Smooth muscle cell (in vitro differentiated cells): ENCODE measurements around the gene ATP10A. TPM values are rescaled to one million over a fixed set of nuclear protein-coding genes. Genes with fewer than 3 reads are reported as not detected.

Experiments used
- DNase-seq: peaks from one replicate; lab custom pipeline; 2025; ENCODE audit not compliant: unreplicated experiment; lab: John Stamatoyannopoulos, UW
- H2AFZ ChIP-seq: fragments of 200-600 bp; sonication (generic); 2 replicates; pipeline ENCODE4 v1.6.0; 2016; ENCODE audit warnings: antibody characterized with exemption, low read depth, mild to moderate bottlenecking
- H3F3A ChIP-seq: fragments of 200-600 bp; sonication (generic); 2 replicates; pipeline ENCODE4 v1.6.0; 2017; ENCODE audit warnings: antibody characterized with exemption, low read depth
- H3K27ac ChIP-seq: fragments of 200-600 bp; sonication (generic); 2 replicates; pipeline ENCODE4 v1.5.1; 2016; ENCODE audit warnings: low read depth, mild to moderate bottlenecking
- H3K27me3 ChIP-seq: fragments of 200-600 bp; sonication (generic); 2 replicates; pipeline ENCODE4 v1.6.1; 2016; ENCODE audit warnings: low read depth, mild to moderate bottlenecking
- H3K36me3 ChIP-seq: fragments of 200-600 bp; sonication (generic); 2 replicates; pipeline ENCODE4 v1.5.1; 2016; ENCODE audit warnings: low read depth
- H3K4me1 ChIP-seq: fragments of 200-600 bp; sonication (generic); 2 replicates; pipeline ENCODE4 v1.5.1; 2016; ENCODE audit warnings: low read depth
- H3K4me2 ChIP-seq: fragments of 200-600 bp; sonication (generic); 2 replicates; pipeline ENCODE4 v1.6.0; 2016; ENCODE audit warnings: mild to moderate bottlenecking
- H3K4me3 ChIP-seq: fragments of 200-600 bp; sonication (generic); 2 replicates; pipeline ENCODE4 v1.5.1; 2016; ENCODE audit warnings: mild to moderate bottlenecking
- H3K79me2 ChIP-seq: fragments of 200-600 bp; sonication (generic); 2 replicates; pipeline ENCODE4 v1.6.0; 2016; ENCODE audit warnings: low read depth, mild to moderate bottlenecking
- H3K9ac ChIP-seq: fragments of 200-600 bp; sonication (generic); 2 replicates; pipeline ENCODE4 v1.6.0; 2016; ENCODE audit warnings: low read depth
- H3K9me3 ChIP-seq: fragments of 200-600 bp; sonication (generic); replicated peaks from 2 replicates; pipeline ENCODE4 v1.5.1; 2016; ENCODE audit warnings: low read depth
- H4K20me1 ChIP-seq: fragments of 200-600 bp; sonication (generic); 2 replicates; pipeline ENCODE4 v1.6.0; 2016; ENCODE audit warnings: low read depth
- WGBS: methylation state at CpG from one replicate; pipeline ENCODE4 v1.1.7; 2016; ENCODE audit warnings: low lambda C conversion rate; 5-methylcytosine and 5-hydroxymethylcytosine counted together
- polyA plus RNA-seq: library from polyadenylated mRNA; unstranded; fragments of >200 nt; fragmentation: Nextera tagmentation; extraction: Ambion mirVana; gene quantifications from 2 replicates; pipeline ENCODE4 v1.2.1, GENCODE V29; 2016
- total RNA-seq: library from RNA; depleted of rRNA; stranded (reverse); fragments of >200 nt; gene quantifications from 2 replicates; pipeline ENCODE4 v1.2.3, GENCODE V29; 2014
- TF ChIP-seq, protein P1 (sequence below): fragments of 200-600 bp; sonication (generic); IDR thresholded peaks from 2 replicates; pipeline ENCODE4 v1.5.1; 2017; ENCODE audit warnings: borderline replicate concordance, mild to moderate bottlenecking, antibody characterized with exemption; ENCODE audit not compliant: insufficient read depth, poor library complexity, severe bottlenecking

Gene ATP10A, protein sequence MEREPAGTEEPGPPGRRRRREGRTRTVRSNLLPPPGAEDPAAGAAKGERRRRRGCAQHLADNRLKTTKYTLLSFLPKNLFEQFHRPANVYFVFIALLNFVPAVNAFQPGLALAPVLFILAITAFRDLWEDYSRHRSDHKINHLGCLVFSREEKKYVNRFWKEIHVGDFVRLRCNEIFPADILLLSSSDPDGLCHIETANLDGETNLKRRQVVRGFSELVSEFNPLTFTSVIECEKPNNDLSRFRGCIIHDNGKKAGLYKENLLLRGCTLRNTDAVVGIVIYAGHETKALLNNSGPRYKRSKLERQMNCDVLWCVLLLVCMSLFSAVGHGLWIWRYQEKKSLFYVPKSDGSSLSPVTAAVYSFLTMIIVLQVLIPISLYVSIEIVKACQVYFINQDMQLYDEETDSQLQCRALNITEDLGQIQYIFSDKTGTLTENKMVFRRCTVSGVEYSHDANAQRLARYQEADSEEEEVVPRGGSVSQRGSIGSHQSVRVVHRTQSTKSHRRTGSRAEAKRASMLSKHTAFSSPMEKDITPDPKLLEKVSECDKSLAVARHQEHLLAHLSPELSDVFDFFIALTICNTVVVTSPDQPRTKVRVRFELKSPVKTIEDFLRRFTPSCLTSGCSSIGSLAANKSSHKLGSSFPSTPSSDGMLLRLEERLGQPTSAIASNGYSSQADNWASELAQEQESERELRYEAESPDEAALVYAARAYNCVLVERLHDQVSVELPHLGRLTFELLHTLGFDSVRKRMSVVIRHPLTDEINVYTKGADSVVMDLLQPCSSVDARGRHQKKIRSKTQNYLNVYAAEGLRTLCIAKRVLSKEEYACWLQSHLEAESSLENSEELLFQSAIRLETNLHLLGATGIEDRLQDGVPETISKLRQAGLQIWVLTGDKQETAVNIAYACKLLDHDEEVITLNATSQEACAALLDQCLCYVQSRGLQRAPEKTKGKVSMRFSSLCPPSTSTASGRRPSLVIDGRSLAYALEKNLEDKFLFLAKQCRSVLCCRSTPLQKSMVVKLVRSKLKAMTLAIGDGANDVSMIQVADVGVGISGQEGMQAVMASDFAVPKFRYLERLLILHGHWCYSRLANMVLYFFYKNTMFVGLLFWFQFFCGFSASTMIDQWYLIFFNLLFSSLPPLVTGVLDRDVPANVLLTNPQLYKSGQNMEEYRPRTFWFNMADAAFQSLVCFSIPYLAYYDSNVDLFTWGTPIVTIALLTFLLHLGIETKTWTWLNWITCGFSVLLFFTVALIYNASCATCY (N-terminal part only)
- 10.6 and 25.7 TPM in 2 replicates for total RNA-seq
- 6.6 and 12.3 TPM in 2 replicates for polyA plus RNA-seq

DNA sequence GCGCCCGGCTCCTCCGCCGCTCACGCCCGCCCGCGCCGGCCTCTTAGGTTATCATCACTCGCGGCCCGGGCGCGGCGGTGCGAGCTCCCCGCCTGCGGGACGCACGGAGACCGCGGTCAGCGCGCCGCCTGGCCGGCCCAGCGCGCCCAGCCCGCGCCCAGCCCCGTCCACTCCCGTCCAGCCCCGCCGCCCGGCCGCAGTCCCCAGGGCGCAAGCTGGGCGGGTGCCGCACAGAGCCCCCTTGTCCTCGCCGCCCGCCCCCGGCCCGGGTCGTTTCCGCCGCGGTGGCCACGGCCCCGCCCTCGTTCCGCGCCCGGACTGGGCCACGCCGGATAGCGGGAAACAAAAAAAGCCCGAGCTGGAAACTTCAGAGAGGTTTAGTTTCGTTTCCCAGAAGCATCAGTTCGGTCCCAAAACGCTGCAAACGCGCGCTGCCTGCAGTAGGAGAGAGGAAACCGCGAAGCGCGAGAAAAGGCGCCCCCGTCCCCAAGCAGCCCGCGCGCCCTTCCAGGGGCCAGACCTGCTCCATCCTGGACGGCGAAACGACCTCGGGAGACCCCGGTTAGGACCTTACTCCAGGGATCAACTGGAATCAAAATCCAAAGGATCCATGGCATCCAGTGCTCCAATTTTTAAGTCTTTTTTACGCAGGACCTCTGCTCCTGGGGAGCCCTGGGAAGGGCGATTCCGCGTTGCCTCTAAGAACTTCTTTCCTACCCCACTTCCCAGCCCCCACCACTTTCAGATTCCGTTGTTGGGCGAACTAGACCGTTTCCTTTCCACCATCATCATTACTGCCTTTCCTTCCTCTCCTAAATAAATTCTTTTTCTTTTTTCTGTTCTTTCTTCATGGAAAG is at the start of gene ATP10A:
TSS of gene ATP10A (minus strand) at position 217 of the 857 bp plus-strand sequence. CDS start 231 bp downstream, outside the sequence.
- H3K9ac ChIP-seq: peak within 1 kb of the TSS; percentile 51
- DNase-seq: no peak
- WGBS: 2% methylated on average over 78 of the region's 85 CpGs
- no peaks in the 10 kb centered on the region for H3K9me3 ChIP-seq
- peaks cover 5% of the 10 kb centered on the region for H3K27me3 ChIP-seq
- peaks cover 4% of the 10 kb centered on the region for H3F3A ChIP-seq
- no peaks in the 10 kb centered on the region for H4K20me1 ChIP-seq
- peak within 1 kb of the TSS; percentile 92 for H3K4me2 ChIP-seq
- peak within 1 kb of the TSS; percentile 88 for H2AFZ ChIP-seq
- H3K36me3 ChIP-seq: no peaks in the 10 kb centered on the region
- peak within 1 kb of the TSS; percentile 9 for H3K27ac ChIP-seq
- H3K4me3 ChIP-seq: peak within 1 kb of the TSS; percentile 73
- H3K4me1 ChIP-seq: no peaks in the 10 kb centered on the region
- peaks cover 41% of the 10 kb centered on the region for H3K79me2 ChIP-seq
- TF ChIP-seq, protein P1, sequence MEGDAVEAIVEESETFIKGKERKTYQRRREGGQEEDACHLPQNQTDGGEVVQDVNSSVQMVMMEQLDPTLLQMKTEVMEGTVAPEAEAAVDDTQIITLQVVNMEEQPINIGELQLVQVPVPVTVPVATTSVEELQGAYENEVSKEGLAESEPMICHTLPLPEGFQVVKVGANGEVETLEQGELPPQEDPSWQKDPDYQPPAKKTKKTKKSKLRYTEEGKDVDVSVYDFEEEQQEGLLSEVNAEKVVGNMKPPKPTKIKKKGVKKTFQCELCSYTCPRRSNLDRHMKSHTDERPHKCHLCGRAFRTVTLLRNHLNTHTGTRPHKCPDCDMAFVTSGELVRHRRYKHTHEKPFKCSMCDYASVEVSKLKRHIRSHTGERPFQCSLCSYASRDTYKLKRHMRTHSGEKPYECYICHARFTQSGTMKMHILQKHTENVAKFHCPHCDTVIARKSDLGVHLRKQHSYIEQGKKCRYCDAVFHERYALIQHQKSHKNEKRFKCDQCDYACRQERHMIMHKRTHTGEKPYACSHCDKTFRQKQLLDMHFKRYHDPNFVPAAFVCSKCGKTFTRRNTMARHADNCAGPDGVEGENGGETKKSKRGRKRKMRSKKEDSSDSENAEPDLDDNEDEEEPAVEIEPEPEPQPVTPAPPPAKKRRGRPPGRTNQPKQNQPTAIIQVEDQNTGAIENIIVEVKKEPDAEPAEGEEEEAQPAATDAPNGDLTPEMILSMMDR: no peak

DNA sequence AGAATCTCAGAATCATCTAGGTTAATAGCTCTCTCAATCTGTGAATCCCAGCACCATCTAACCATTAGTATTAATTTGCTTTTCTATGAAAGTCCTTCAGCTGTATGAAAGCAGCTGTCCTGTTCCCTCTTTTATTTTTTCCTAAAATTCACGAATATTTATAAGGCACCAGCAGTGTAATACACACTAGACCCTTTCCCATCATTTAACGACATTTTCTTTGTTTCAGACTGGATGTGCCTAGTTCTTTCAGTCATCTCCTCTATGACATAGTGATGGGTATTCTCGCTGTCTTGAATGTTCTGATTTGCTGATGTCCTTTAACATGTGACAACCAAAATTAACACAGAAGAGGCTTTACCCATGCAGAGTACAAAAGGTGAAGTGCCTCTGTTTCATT is 48.9 kb upstream of the ATP10A start:
- Histone ChIP-seq H2AFZ (no peak overlapping the region), H3K27me3 (no peaks in the 10 kb centered on the region), H3K9ac (no peak overlapping the region), H3K79me2 (no peaks in the 10 kb centered on the region), H3K4me2 (no peak overlapping the region), H3K27ac (no peak overlapping the region), H3K4me1 (no peaks in the 10 kb centered on the region), H3K9me3 (no peaks in the 10 kb centered on the region), H3F3A (no peaks in the 10 kb centered on the region), H3K4me3 (no peak overlapping the region), H4K20me1 (no peaks in the 10 kb centered on the region), H3K36me3 (no peaks in the 10 kb centered on the region)
- TF ChIP-seq, protein P1: no peak
- 91% methylated on average over 3 of the region's 3 CpGs for WGBS
- DNase-seq: no peak

DNA sequence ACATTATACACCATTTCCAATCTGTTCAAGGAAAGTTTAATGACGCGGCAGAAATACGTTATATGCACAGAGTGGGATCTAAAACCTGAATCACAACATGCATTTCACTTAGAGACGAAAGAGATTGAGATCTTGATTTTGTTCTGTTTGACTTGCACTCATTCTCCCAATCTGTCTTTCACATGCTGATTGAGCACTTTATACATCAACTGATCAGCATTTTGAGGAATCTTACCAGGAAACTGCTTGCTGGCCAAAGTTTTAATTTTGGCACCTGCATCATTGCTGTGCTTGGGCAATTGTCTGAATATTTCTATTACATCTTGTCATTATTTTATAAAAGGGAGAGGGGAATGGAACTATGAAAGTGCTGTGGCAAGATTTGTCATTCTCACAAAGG is 47.7 kb upstream of the ATP10A start:
- no peak overlapping the region for H3K27ac ChIP-seq
- H3K9me3 ChIP-seq: no peaks in the 10 kb centered on the region
- no peak overlapping the region for H2AFZ ChIP-seq
- no peaks in the 10 kb centered on the region for H3K79me2 ChIP-seq
- H3K4me1 ChIP-seq: no peaks in the 10 kb centered on the region
- 90% methylated on average over 4 of the region's 4 CpGs for WGBS
- H3K27me3 ChIP-seq: no peaks in the 10 kb centered on the region
- H3K4me3 ChIP-seq: no peak overlapping the region
- H3F3A ChIP-seq: no peaks in the 10 kb centered on the region
- DNase-seq: no peak
- H3K36me3 ChIP-seq: no peaks in the 10 kb centered on the region
- no peaks in the 10 kb centered on the region for H4K20me1 ChIP-seq
- TF ChIP-seq, protein P1: no peak
- no peak overlapping the region for H3K4me2 ChIP-seq
- H3K9ac ChIP-seq: no peak overlapping the region
